HG03066 (cell line): Measurements from ENCODE around the gene NUDT21.
"Not testable (repeated sequence)": the region's sequence is repeated elsewhere in the genome, so short reads cannot be mapped to it uniquely, and the experiment has no call there.

Experiments
- ATAC-seq: cut with Tn5 transposase; IDR thresholded peaks from one replicate; pipeline ENCODE4 v1.9.1; 2021; ENCODE audit warnings: low read depth; ENCODE audit not compliant: unreplicated experiment

Gene NUDT21

GRCh38 chr16:56382459-56382858 is 68.7 kb downstream of the NUDT21 start:
- no peak for ATAC-seq

- ATAC-seq = not testable (repeated sequence)
Observed at GRCh38 chr16:56380778-56381485, 70.2 kb downstream of the NUDT21 start.
